ENCODE measurements around the gene ATP2C2. TPM values are rescaled to one million over a fixed set of nuclear protein-coding genes. Genes with fewer than 3 reads are reported as not detected.

ATP2C2 gene
- total and polyA plus RNA-seq, 4 donors: 21.3 to 96.8 (median 37.5) TPM

Other genes with a start within 250 kb of the ATP2C2 start
- 10 to 100 TPM; 17.4 to 41.3 TPM for gene HSDL1, start 223.4 kb upstream of the ATP2C2 start, total RNA-seq
- 10 to 100 TPM; 12.6 to 16.0 TPM for gene HSDL1, start 223.4 kb upstream of the ATP2C2 start, polyA plus RNA-seq
- gene DNAAF1, start 223.2 kb upstream of the ATP2C2 start, total RNA-seq: 10 to 100 TPM; 12.5 to 38.5 TPM
- 10 to 100 TPM; 11.5 to 12.3 TPM for gene DNAAF1, start 223.2 kb upstream of the ATP2C2 start, polyA plus RNA-seq
- gene TAF1C, start 181.5 kb upstream of the ATP2C2 start, total RNA-seq: 10 to 100 TPM; 42.3 to 53.1 TPM
- 10 to 100 TPM; 36.1 to 44.2 TPM for gene TAF1C, start 181.5 kb upstream of the ATP2C2 start, polyA plus RNA-seq
- gene ADAD2, start 177.4 kb upstream of the ATP2C2 start, total RNA-seq: under 1 TPM; 0.71 to 0.83 TPM
- under 1 TPM; 0.06 to 0.14 TPM for gene ADAD2, start 177.4 kb upstream of the ATP2C2 start, polyA plus RNA-seq
- gene KCNG4, start 128.5 kb upstream of the ATP2C2 start, total RNA-seq: not detected
- not detected for gene KCNG4, start 128.5 kb upstream of the ATP2C2 start, polyA plus RNA-seq
- gene WFDC1, start 73.7 kb upstream of the ATP2C2 start, total RNA-seq: 10 to 100 TPM in 1 of 2 donors, 1 to 10 TPM in 1; 6.5 to 14.8 TPM
- gene WFDC1, start 73.7 kb upstream of the ATP2C2 start, polyA plus RNA-seq: 10 to 100 TPM in 1 of 2 donors, 1 to 10 TPM in 1; 9.9 to 12.9 TPM
- 10 to 100 TPM; 15.7 to 16.9 TPM for gene MEAK7, start 136.1 kb downstream of the ATP2C2 start, total RNA-seq
- gene MEAK7, start 136.1 kb downstream of the ATP2C2 start, polyA plus RNA-seq: 1 to 10 TPM; 4.8 to 6.7 TPM
- 100 to 1,000 TPM in 1 of 2 donors, 10 to 100 TPM in 1; 62.4 to 204 TPM for gene COTL1, start 249.5 kb downstream of the ATP2C2 start, total RNA-seq
- 100 to 1,000 TPM in 1 of 2 donors, 10 to 100 TPM in 1; 80.1 to 223 TPM for gene COTL1, start 249.5 kb downstream of the ATP2C2 start, polyA plus RNA-seq